ENCODE measurements around the gene C6orf141.
A peak's percentile ranks its signal among the peaks of the same experiment; 100 is the strongest.

C6orf141 gene

DNA sequence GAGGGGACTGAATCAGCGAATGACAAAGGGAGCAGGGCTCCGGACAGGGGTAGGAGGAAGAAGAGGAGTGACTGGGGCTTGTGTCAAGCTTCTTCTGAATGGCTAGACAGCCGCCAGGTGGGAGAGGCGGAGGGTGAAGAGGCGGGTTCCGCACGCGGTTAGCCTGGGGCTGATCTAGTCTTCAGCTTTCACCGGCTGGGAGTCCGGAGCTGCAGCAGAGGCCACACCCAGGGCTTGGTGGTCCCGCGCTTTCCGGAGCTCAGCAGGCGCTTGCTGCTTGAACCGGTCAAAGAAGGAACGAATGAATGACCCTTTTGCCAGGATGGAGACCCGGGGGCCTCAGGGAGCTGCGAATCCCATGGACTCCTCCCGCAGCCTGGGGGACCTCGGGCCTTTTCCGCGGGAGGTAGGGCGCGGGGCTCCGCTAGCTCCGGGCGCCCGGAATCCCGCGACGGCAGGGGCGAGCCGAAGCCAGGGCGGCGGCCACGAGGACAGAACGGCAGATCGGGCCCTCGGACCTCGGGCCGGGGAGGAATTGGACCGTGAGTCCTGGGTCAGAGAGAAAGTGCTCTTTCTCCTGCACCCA, at the start of gene C6orf141:
Gene C6orf141 (plus strand): TSS at position 177 of the 586 bp plus-strand sequence. CDS start 125 bp downstream, at position 302.
- no peak for DNase-seq

DNA sequence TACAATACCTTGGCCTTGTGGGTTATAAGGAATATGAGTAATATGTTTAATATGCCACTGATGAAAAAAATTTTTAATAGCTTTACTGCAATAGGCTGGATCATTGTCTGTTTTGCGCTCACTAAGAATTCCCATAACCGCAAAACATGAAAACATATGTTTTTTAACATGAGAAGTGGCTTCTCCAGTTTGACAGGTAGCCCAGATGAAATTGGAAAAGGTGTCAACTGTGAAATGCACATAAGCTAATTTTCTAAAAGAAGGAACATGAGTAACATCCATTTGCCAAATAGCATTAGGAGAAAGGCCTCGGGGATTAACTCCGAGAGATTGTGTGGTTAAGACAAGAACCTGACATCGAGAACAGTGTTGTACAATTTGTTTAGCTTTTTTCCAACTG, 45.8 kb upstream of the C6orf141 start:
- DNase-seq: no peak

- DNase-seq: no peak
Measured at GRCh38 chr6:49506569-49507111, 43.8 kb upstream of the C6orf141 start.

DNA sequence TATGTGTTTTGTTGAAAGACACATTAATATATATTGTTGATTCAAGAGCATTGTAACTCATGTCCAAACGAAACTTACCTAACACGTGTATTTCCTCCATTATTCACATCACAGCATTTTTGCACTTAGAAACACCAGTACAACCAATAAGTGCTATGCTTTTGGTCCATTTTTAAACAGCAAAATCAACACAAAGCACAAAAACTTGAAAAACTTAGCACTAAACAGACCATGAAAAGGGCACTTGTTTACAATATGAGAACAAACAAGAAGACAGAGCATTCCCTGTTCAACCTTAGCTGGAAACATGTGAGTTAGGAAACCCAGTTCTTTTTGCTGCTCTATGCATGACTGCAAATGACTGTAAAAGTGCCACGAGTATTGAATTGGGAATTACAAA, 41.1 kb upstream of the C6orf141 start:
- no peak for DNase-seq

DNA sequence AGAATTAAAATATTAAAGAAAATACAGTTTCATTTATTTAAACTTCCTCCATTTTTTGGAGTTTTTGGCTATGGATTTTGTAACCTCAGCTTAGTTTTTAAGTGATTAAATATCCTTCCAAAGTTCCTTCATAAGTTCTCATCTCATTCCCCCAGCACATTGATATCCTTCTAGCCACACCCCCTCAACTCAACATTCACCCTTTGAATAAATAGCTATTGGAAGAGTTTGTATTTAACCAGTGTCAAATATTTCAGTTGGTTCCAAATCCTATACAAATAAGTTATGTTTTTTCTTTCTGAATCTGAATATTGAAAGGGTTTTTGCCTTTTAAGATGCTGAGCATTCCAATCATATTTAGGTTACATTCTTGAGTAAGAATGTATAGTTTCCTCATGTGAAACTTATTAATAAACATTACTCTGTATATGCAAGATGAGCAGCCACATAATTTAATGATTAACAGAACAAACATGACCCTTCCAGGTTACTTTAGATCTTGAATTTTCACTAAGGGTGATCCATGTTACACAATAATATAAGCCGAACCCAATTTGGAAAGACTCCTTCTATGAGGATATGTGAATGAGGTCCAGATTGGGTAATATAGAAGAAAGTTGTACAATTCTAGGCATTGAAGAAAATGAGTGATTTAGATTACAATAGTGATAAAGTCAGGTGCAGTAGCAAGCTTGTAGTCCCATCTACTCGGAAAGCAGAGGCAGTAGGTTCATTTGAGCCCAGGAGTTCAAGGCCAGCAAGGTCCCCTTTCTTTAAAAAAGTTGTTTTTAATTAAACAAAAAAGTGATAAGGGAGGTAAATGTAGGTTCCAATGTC, 37.1 kb upstream of the C6orf141 start:
- DNase-seq: no peak

DNA sequence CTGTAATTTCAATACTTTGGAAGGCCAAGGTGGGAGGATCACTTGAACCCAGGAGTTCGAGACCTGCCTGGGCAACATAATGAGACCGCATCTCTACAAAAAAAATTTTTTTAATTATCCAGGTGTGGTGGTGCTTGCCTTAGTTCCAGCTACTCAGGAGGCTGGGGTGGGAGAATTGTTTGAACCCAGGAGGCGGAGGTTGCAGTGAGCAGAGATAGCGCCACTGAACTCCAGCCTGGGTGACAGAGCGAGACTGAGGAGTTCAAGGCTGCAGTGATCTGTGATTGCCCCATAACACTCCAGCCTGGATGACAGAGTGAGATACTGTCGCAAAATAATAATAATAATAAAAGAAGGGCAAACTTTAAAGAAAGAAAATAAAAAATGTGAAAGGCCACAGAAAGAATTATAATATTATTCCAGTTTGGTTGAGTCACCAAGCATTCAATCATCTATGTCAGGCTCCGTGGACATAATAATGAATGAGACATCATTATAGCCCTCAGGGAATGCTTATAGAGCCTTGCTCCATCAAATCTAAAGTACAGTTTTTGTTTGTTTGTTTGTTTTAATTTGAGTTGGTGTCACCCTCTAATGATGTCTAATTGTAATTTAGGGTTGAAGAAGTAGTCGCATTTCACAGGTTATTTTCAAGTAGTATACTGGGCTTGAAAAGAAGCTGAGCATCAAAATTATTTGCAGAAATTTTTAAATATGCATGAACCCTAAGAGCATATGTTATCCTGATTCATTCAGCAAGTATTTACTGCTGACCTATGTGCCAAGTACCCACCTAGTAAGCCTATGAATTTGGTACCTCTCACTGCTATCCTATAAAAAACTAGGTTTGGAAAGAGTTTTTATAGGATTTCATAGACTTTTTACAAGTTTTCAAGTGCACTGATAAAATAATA, 35.6 kb upstream of the C6orf141 start:
- DNase-seq: no peak

DNA sequence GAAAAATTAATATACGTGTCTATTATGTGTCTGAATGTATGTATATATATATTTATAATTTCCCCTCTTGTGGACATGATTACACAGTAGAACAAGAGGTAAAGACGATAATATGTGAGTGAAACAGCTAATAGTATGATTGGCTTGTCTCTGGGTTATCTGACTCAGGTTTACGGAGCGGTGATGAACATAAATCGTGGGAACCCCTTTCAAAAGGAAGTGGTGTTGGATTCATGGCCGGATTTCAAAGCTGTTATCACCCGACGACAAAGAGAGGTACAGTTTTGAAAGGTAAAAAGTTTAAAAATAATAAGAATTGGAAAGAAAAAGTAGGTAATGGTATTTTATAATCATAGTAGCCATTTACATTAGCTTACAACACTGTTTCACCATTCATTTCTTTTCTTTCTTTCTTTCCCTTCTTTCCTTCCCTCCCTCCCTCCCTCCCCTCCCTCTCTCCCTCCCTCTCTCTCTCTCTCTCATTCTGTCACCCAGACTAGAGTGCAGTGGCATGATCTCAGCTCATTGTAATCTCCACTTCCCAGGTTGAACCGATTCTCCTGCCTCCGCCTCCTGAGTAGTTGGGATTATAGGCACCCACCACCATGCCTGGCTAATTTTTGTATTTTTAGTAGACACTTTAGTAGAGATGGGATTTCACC, 34.9 kb upstream of the C6orf141 start:
- no peak for DNase-seq

- DNase-seq: no peak
Measured at GRCh38 chr6:49516147-49516505, 34.3 kb upstream of the C6orf141 start.

- no peak for DNase-seq
Measured at GRCh38 chr6:49517919-49518318, 32.5 kb upstream of the C6orf141 start.

DNA sequence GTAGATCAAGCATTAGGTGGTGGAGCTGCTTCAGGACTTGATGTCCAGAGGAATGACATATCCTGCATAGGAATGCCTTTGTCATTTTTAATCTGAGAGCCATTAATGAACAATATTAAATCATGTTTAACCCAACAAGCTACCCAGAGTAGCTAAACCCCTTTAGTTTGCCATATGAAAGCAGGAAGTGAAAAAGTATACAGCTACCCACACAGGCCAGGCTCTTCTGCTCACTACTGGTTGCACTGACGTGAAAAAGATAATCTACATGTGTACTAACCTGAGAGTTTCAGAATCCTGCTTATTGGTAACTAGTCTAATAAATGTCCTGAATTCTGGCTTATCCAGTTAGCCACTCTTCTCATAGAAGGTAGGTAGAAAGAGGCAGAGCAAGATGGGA, 30.8 kb upstream of the C6orf141 start:
- DNase-seq: no peak

DNA sequence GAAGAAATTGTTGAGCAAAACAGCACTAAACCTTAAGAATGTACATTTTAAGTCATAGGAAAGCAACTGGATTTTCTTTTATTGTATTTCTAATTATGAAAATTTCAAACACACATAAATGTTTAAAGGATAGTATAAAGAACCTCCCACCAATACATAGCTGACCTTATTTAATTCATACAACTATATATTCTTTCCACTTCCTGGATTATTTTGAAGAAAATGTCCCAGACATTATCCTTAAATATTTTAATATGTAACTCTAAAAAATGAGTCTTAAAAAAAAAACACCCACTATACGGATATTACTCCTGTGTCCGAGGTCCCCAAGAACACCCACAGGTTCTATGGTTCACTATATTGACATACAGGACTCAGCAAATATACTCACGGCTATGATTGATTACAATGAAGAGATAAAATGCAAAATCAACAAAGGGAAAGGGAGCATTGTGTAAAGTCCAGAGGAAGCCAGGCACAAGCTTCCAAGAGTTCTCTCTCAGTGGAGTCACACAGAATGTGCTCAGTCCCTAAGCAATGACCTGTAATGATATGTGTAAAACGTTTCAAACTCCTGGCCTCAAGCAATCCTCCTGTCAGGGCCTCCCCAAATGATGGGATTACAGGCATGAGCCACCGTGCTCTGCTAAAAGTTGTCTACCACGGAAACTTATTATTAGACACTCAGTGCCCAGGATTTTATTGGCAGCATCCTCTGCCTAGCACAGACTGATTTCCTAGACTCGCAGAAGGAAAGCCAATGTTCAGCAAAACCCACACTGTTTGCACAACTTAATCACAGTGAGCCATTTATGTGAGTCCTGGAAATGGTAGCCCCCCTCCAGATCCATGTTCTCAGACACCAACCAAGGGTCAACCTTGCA, 27.5 kb upstream of the C6orf141 start:
- no peak for DNase-seq

DNA sequence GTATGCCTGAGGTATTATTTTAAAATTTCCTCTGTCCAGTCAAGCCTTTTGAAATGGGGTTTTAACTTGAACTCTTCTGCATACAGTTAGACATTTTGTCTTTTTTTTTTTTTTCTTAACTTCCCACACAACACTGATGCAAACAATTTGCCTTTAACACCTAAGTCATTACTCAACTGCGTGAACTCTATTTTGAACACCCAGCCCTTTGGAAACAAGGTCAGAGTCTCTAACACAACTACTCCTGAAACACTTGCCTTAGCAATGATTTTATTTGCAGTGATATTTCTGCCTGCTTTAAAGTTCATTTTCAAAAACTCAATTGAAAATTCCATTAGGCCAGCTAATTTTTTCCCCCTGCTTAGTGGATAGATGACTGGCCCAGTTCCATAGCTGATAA, 26.6 kb upstream of the C6orf141 start:
- no peak for DNase-seq

GRCh38 chr6:49524541-49524940, 25.9 kb upstream of the C6orf141 start:
- DNase-seq: no peak

DNA sequence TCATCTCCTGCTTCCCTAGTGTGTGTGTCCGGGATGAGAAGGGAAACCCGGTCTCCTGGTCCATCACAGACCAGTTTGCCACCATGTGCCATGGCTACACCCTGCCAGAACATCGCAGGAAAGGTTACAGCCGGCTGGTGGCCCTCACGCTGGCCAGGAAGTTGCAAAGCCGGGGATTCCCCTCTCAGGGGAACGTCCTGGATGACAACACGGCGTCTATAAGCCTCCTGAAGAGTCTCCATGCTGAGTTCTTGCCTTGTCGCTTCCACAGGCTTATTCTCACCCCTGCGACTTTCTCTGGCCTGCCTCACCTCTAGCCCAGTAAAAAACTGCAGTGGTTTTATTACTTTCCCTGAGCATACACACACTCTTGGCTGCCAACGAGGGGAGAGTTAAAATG, 23.9 kb upstream of the C6orf141 start:
- no peak for DNase-seq

DNA sequence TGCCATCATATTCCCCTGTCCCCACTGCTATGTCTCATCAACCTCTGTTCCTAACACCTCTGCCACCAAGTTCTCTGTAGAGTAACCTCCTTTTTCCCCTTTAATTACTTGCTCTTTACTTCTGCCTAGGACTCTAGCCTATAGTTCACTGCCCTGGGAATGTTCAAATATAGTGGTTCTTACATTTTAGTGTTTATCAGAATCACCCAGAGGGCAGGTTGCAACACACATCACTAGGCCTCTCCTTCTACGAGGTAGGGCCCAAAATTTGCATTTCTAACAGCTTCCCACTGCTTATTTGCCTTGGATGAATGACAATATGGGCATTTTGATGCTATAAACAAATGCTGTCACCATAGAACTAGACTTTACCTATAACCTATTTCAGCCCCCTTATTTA, 23.1 kb upstream of the C6orf141 start:
- DNase-seq: no peak

DNA sequence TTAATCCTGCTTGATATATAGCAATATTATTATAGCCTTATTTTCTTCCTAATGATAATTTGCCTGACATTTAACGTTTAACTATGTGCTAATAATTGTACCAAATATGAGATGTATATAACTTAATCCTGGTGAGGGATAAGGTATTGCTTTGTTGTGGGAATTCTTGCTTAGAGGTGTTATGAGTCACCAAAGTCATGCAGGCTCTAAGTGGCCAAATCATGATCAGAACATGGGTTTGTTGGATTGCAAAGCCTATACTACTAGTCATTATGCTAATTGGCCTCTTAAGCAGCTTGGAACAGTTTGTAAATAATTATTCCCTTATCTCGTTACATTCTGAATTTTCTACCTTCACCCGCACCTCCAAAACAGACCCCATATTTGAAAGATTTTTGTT, 21.9 kb upstream of the C6orf141 start:
- DNase-seq: no peak

- no peak for DNase-seq
Measured at GRCh38 chr6:49530141-49530776, 20.2 kb upstream of the C6orf141 start.

- peak; percentile 89 to 91 for DNase-seq
Measured at GRCh38 chr6:49531774-49532569, 18.5 kb upstream of the C6orf141 start.

DNA sequence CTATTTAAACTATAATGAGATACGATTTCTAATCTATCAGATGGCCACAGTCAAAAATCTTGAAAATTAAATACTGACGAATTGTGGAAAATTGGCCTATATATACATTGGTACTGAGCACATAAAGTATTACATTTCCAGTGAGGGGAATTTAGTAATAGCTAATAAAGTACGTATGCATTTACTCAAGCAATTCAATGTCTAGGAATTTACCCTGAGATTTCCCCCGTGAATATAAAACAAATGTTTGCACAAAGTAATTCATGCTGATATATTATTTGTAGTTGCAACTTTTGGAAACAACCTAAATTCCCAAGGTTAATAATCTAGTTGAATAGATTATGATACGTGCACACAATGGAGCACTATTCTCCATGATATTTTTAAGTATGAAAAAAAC, 14.7 kb upstream of the C6orf141 start:
- no peak for DNase-seq

GRCh38 chr6:49539102-49539501, 11.4 kb upstream of the C6orf141 start:
- DNase-seq: no peak
